Mucosa of gallbladder (tissue), 1 donor: Measurements from ENCODE around the gene TAS2R19. TPM values are rescaled to one million over a fixed set of nuclear protein-coding genes. Genes with fewer than 3 reads are reported as not detected.
"Not testable (repeated sequence)": the region's sequence is repeated elsewhere in the genome, so short reads cannot be mapped to it uniquely, and the experiment has no call there.

Source experiments
- DNase-seq: peaks from one replicate; pipeline ENCODE4 v3.0.0-alpha.2; 2020; ENCODE audit warnings: low spot score
- total RNA-seq: library from RNA; stranded (reverse); gene quantifications from one replicate; pipeline ENCODE4 v1.2.1, GENCODE V29; 2021
- donor health status: DM: no; HTN: no; CAD: no.

Gene TAS2R19, protein sequence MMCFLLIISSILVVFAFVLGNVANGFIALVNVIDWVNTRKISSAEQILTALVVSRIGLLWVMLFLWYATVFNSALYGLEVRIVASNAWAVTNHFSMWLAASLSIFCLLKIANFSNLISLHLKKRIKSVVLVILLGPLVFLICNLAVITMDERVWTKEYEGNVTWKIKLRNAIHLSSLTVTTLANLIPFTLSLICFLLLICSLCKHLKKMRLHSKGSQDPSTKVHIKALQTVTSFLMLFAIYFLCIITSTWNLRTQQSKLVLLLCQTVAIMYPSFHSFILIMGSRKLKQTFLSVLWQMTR
- 1.9 TPM for total RNA-seq

DNA sequence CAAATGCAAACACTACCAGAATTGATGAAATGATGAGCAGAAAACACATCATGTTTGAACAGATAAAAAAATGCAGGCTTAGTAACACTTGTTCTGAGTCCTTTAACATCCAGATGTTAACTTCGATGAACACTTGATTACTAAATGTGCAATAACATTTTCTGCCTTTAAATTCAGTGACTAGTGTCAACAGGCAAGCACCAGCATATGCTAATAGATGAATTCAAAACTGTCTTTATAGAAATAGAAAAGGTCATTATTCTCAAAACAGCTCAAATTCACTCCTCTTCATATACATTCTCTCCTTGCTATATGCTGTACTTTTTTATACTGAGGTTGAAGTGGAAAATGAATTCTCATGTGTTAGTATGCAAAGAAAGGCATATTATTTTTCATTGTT lies at the start of gene TAS2R19:
Gene TAS2R19, minus strand, starts transcription at position 101 of the 400 bp plus-strand sequence. Its CDS starts 49 bp downstream, at position 52.
- DNase-seq = no peak

DNA sequence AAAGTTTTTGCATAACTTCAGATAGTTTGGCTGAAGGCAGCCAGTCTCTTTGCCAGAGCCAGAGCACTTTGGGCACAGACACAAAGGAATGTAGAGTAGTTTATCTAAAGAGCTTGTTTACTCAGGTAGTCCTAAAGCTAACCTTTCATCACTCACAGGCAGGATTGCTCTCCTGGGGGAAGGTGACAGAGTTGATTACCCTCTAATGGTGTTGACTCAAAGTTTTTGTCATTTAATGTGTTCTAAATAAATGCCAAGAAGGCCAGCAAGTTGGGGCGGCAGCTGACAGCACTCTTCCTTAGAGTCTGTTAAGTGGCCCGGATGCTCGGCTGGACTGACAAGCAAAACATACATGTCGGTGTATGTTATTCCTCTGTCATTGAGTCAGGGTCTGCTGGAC lies 49.0 kb upstream of the TAS2R19 start:
- DNase-seq = no peak

DNA sequence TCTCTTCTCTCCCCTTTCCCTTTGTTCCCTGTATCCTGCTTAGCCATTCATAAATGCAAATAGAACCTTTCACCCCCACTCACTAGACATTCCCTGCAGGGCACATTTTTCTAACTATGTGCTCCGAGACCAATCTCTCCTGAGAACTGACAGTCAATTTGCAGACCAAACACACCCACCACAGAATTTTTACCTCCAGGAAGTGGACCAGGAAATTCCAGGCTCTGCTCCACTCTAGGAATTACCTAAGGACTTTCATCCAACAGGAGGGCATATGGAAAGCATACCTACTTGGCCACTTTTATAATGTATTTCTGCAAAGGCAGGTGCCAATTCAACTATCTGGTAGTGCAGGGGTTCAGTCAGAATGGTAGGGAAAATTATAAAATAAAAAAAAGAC lies 48.6 kb upstream of the TAS2R19 start:
- DNase-seq = no peak

DNA sequence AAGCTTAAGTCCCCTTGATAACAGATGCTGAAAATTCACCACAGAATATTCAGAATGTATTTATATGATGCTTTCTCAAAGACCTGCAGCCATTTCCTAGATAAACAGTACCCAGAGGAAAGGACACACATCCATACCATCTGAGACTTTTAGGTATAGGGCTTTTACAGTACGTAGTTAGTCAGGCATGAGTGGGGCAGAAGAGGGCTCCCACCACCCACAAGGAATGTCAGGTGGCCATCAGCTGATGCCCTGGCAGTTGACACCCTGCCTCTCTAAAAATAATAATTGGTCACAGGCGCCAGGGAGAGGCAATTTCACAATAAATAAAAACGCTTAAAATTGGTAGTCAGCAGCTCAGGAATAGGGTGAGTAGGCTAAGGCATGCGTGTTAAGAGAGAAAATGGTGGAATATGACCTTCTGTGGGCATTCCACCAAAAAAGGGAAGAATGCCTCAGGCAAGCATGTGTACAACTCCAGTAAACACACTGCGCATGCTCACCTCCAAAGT lies 47.5 kb upstream of the TAS2R19 start:
- no peak for DNase-seq

DNA sequence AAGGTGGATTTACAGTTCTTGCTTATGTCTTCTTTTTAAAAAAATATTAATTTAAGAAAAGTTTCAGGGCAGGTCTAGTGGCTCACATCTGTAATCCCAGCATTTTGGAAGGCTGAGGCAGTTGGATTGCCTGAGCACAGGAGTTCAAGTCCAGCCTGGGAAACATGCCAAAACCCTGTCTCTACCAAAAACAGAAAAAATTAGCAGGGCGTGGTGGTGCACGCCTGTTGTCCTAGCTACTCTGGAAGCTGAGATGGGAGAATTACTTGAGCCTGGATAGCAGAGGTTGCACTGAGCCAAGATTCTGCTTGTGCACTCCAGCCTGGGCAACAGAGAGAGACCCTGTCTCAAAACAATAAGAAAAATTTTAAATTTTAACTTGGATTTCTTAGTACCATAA lies 45.1 kb upstream of the TAS2R19 start:
- DNase-seq = no peak

DNA sequence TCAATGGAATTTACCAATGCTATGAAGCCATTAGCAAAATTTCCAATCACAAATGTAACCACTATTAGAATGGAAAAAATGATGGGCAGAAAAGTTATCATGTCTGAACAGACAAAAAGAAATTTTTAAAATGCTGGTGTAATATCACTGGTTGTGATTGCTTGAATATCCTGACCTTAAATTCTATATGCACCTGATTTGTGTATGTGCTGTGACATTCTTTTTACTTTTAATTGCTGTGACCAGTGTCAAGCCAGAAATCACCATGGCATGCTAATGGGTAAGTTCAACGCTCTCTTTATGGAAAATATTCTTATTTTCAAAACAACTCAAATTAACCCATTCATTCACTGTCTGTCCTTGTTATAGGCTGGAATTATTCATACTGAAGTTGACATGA lies 39.8 kb upstream of the TAS2R19 start, which contains the start of gene TAS2R46:
Gene TAS2R46, minus strand, starts transcription at position 101 of the 400 bp plus-strand sequence. Its CDS starts 0 bp downstream, at position 101.
- not testable (repeated sequence) for DNase-seq

DNA sequence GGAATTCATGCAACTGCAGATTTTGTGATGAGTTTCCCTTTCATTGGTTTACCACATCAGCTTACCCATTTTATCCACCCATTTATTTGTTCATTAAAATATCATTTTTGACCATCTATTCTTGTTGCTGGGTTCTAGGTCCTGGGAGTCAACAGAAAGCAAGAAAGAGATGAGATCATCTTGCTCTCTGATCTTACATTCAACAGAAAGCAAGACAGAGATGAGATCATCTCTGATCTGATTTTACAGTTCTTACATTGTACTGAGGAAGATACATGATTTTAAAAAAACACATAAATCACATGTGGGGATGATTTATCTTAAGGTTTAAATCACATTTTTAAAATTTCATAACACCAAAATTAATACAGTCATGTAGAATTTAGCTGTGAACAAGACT lies 37.4 kb upstream of the TAS2R19 start:
- DNase-seq = no peak

DNA sequence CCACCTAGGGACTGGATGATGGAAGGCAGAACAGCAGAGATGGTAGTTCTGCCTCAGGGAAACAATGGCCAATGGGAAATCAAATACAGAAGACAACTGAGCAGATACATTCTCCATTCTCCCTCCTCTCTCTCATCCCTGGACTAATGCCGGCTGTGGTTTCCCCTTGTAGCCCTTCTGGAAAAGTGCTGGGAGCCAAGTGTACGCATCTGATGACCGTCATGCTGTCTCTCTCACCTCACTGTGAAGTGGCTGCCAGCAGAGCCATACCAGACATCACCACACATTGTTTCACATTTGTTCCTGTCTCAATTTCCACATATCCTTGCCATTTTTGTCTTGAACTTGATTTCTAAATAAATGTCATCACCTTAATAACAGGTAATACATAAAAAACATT lies 36.6 kb upstream of the TAS2R19 start:
- no peak for DNase-seq

DNA sequence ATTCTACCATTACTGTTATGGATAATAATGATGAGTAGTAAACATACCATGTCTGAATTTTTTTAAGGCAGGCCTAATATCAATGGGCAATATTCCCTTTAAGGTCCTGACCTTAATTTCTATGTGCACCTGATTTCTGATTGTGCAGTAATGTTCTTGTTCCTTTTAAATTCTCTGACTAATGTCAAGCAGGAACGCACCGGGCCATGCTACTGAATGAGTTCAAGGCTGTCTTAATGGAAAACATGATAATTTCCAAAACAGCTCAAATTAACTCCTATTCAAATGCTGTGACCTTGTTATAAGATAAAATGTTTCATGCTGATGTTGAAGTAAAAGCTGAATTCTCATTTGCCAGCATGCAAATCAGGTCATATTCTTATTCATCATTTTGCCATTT lies 32.9 kb upstream of the TAS2R19 start:
- DNase-seq = no peak

DNA sequence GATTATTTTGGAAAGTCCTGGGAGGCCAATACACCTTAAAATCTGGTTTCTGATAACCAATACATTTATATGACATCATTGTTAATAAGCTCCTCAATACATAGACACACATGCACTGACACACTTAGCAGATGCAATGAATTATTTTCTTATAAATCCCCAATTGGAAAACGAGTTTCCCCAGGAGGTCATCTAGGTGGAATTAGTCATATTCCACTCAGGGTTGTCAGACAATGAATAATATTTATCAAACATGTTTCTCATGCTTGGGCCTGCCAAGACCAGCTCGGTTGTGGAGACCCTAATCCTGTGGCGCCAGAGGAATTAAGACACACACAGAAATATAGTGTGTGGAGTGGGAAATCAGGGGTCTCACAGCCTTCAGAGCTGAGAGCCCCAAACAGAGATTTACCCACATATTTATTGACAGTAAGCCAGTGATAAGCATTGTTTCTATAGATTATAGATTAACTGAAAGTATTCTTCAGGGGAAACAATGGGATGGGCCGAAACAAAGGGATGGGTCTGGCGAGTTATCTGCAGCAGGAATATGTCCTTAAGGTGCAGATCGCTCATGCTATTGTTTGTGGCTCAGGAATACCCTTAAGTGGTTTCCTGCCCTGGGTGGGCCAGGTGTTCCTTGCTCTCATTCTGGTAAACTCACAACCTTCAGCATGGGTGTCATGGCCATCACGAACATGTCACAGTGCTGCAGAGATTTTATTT lies 27.5 kb upstream of the TAS2R19 start:
- not testable (repeated sequence) for DNase-seq

DNA sequence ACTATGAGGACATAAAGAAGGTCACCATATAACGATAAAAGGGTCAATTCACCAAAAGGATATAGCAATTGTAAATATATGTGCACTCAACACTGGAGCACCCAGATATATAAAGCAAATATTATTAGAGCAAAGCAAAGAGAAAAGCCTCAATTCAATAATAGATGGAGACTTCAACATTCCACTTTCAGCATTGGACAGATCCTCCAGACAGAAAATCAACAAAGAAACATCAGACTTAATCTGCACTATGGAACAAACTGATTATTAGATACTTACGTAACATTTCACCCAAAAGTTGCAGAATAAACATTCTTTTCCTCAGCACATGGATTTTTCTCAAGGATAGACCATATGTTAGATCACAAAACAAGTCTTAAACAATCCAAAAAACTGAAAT lies 18.9 kb upstream of the TAS2R19 start:
- DNase-seq = not testable (repeated sequence)

DNA sequence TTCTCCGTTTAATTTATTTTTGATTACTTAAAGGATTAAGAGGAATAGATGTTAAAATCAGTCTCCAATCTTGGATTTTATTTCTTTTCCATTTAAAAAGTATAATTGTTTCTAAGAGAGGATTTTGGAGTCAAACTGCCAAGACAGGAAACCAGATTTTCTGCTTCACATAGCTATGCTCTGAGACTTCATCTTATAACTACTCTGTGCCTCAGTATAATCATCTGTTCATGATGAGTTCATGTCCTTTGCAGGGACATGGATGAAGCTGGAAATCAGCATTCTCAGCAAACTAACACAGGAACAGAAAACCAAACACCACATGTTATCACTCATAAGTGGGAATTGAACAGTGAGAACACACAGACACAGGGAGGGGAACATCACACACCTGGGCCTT lies 17.7 kb upstream of the TAS2R19 start:
- no peak for DNase-seq

DNA sequence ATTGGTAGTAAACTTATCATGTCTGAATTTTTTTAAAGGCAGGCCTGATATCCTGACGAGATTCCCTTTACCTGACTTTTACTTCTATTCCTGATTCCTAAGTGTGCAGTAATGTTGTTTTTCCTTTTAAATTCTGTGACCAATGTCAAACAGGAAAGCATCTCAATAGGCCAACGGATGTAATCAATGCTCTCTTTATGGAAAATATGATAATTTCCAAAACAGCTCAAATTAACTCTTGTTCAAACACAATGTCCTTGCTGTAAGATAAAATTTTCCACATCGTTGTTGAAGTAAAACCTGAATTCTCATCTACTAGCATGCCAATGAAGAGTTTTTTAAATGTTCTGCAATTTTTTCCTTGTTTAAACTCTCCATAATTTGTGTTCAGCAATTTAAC lies 16.8 kb upstream of the TAS2R19 start:
- no peak for DNase-seq

DNA sequence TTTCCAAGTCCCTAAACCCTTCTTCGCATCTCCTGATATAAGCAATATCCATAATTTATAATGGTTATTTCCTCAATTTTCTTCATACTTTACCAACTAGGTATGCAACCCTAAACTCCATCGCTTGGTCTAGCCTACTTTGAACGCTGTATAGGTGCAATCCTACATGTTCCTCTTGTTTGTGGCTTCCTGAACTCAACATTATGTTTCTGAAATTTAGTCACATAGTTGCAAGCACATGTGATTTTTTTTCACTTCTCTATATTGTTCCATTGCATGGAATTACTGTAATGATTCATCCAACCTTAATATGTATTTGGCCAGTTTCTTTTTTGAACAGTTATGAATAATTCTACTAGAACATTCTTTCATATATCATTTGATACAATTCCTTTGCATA lies 11.5 kb upstream of the TAS2R19 start:
- DNase-seq = not testable (repeated sequence)

DNA sequence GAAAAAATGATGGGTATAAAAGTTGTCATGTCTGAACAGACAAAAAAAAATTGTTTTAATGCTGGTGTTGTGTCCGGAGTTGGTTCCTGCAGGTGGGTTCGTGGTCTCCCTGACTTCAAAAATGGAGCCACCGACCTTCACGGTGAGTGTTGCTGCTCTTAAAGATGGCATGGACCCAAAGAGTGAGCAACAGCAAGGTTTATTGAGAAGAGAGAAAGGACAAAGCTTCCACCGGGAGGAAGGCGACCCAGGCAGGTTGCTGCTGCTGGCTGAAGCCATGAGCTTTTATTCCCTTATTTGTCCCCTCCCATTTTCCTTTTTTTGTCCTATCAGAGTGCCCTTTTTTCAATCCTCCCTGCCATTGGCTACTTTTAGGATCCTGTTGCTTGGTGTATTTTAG lies 8.9 kb upstream of the TAS2R19 start, which contains the start of gene TAS2R31:
Gene TAS2R31, minus strand, starts transcription at position 101 of the 400 bp plus-strand sequence. Its CDS starts 72 bp downstream, at position 29.
- no peak for DNase-seq

DNA sequence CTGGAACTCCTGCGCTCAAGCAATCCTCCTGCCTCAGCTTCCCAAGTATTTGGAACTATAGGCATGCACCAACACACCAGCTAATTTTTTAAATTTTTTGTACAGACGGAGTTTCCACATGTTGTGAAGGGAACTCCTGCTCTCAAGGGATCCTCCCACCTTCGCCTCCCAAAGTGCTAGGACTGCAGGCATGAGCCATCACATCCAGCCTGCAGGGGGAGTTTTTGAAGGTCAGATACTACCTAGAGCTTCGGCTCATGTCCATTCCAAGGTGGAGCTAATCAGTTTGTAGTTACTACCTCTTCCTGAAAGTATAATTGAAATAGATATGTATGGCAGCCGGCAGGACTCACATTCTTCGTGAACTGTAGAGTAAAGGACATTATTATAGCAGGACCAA lies 3.7 kb upstream of the TAS2R19 start:
- DNase-seq = no peak

DNA sequence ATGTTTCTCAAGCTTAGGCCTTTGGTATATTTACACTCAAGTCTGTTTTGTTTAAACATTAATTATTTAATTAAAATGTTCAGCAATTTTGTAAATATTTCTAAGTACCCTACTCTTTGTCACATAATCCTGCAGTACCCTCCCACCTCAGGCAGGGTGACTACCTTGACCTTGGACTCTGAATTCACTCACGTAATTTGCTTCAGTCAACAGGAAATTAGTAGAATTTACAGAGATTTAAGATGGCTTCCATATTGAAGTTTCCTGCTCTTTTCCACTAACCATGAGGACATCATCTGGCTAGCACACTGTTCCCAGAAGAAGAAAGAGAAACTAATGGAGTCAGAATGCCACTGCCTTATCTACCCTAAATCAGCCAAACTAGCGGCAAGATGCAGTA lies 967 bp upstream of the TAS2R19 start:
- no peak for DNase-seq

DNA sequence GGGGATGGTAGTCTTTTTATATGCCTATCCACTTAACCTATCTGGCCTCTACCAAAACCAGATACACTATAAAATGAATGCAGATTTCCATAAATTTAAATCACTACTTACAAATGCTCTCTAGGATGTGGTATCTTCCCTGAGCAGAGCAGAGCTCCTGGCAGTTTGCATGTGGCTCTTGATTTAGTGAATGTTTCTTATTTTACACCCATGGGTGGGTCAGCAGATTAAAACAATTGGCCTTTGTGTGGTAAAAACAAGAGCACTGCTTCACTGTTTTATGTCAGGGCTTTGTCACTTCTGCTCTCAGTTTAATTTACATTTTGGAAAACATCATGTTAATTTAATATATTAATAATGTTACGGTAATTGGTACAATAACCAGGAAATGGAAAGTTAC lies 5.5 kb downstream of the TAS2R19 start:
- DNase-seq = no peak

DNA sequence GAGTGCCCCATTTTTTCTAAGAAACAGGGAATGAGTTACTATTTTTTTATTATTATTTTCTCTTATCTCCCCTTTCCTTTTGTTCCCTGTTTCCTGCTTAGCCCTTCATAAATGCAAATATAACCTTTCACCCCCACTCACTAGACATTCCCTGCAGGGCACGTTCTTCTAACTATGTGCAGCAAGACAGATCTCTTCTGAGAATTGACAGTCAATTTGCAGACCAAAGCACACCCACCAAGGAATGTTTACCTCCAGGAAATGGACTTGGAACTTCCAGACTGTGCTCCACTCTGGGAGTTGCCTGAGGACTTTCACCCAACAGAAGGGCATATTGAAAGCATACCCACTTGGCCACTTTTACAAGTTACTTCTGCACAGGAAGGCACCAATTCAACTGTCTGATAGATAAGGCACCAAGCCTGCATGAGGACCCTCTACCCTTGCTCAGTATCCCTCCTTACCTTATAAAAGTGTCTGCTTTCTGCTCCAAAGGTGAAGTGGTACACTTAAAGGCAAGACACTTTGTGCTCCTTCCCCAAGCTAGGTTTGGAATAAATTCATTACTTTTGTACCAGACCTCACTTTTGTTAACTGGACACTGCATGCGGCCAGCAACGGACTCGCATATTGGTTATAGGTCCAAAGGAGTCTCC lies 6.5 kb downstream of the TAS2R19 start:
- peak; percentile 38 for DNase-seq

DNA sequence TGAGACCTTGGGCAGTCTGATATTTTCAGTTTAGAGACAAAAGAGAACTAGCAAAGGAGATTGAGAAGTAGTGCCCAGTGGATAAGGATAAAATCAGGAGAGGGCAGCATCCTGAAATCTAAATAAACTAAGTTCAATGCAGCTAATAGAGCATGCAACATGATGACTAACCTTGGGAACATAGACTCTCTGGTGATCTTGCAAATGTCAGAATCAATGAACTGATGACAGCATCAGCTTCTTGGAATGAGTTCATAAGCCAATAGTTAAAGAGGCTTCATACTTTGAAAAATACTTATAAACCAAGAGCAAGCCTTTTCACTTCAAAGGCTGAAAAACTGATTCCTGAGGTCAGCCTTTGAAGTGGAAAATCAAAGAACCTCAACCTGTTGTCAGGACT lies 8.2 kb downstream of the TAS2R19 start:
- no peak for DNase-seq

DNA sequence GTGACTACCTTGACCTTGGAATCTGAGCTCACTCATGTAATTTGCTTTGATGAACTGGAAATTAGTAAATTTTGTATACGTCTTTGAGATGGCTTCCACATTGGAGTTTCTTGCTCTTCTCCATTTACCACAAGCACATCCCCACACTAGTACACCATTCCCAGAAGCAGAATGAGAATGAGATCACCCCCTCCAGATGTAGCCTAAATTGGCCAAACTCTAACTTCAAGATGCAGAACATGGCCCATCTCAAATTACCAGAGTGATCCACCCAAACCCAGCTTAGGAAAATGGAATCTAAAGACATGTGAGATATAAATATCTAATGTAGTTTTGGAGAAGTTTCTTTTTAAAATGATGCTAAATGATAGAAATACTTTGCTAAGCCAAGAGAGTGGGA lies 14.8 kb downstream of the TAS2R19 start:
- no peak for DNase-seq

DNA sequence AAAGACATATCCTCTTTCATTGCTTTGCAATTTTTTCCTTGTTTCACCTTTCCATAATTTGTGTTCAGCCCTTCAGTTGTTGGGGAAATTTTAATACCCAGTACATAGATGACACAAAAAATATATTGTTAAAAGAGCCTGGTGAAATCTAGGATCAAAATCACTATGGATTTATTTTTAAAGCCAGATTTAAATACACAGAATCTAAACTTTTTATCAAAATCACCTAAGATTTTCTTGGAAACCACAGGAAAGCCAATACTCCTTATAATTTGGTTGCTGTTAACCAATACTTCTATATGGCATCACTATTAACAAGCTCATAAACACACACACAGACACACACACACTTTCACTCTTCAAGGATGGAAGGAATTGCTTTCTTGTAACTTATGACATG lies 24.2 kb downstream of the TAS2R19 start, which contains the start of gene TAS2R20:
Gene TAS2R20, minus strand, starts transcription at position 101 of the 400 bp plus-strand sequence. CDS start 429 bp downstream, outside the sequence.
- DNase-seq = no peak
